Esophagus muscularis mucosa (tissue), 3 donors: Measurements from ENCODE around the gene HYPK.

ENCODE experiments used
- CTCF ChIP-seq, 3 experiments: fragments of 200-600 bp in 2 of 3; fragments of 450-650 bp in 1 of 3; sonication (generic) in 2 of 3; IDR thresholded peaks; one replicate each; pipeline ENCODE4 v1.5.1; 2017 to 2019; ENCODE audit warnings: antibody characterized with exemption in 3 of 3, mild to moderate bottlenecking in 2 of 3, moderate library complexity in 1 of 3
- EP300 ChIP-seq: sonication (generic); formaldehyde crosslinking; IDR thresholded peaks from one replicate; pipeline ENCODE4 v1.6.1; 2017; ENCODE audit warnings: antibody characterized with exemption

GRCh38 chr15:43789409-43789808 is 11.0 kb upstream of the HYPK start:
- no peak for TF ChIP-seq CTCF (IDR thresholded peaks at IDR 0.05)
- TF ChIP-seq EP300: no peak
